Measurements from ENCODE around the gene C5AR2. TPM values are rescaled to one million over a fixed set of nuclear protein-coding genes. Genes with fewer than 3 reads are reported as not detected.

The C5AR2 gene
- total RNA-seq, 2 experiments from 2014 or later = 0.25 to 0.37 TPM

- CTCF ChIA-PET = interaction anchor here (1.6 kb wide), 1 partner anchor 37 kb away, joined by 3 read pairs; the partner anchor contains the start of gene DHX34
- DNase-seq = no peak
- H3K4me1 Mint-ChIP-seq = no peaks in the 10 kb centered on the region
- H3K27me3 Mint-ChIP-seq = peaks cover 12% of the 10 kb centered on the region
- no peak overlapping the region for H3K27ac Mint-ChIP-seq
- no peak overlapping the region for H3K4me3 Mint-ChIP-seq
- no peaks in the 10 kb centered on the region for H3K9me3 Mint-ChIP-seq
- no peaks in the 10 kb centered on the region for H3K36me3 Mint-ChIP-seq (ENCODE audit: low read depth)
- POLR2A ChIA-PET = no interaction called here
Measured at GRCh38 chr19:47312366-47313006, 19.5 kb upstream of the C5AR2 start.

DNA sequence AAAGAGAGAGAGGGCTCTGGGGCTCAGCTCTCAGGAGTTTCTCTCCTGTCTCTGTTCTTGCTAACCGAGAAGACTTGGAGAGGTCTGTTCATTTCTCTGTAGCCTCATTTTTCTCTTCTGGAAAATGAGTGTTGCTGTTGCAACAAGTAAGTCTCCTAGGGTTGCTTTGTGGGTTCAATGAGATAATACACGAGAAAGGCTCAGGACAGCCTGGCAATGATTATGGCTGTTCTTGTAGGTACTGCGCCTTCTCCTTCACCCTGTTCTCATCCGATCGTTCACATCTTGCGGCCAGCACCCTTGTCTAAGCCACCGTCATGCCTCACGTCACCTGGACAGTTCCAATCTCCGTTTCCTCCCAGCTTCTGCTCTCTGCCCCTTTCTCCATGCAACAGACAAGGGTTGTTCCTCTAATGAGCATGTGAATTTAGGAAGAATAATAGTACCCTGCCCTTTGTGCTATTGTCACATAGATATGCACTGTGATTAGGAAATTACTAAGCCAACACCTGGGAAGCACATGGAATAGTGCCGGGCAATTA lies 18.1 kb upstream of the C5AR2 start:
- Mint-ChIP-seq H3K9me3 (no peaks in the 10 kb centered on the region), H3K4me3 (no peak overlapping the region), H3K27ac (no peak overlapping the region), H3K36me3 (ENCODE audit: low read depth) (no peaks in the 10 kb centered on the region), H3K4me1 (no peaks in the 10 kb centered on the region), H3K27me3 (peaks cover 12% of the 10 kb centered on the region)
- no peak for DNase-seq
- CTCF ChIA-PET = interaction anchor here (0.6 kb wide), 1 partner anchor 35 kb away, joined by 3 read pairs; the partner anchor contains the start of gene DHX34
- POLR2A ChIA-PET = no interaction called here

DNA sequence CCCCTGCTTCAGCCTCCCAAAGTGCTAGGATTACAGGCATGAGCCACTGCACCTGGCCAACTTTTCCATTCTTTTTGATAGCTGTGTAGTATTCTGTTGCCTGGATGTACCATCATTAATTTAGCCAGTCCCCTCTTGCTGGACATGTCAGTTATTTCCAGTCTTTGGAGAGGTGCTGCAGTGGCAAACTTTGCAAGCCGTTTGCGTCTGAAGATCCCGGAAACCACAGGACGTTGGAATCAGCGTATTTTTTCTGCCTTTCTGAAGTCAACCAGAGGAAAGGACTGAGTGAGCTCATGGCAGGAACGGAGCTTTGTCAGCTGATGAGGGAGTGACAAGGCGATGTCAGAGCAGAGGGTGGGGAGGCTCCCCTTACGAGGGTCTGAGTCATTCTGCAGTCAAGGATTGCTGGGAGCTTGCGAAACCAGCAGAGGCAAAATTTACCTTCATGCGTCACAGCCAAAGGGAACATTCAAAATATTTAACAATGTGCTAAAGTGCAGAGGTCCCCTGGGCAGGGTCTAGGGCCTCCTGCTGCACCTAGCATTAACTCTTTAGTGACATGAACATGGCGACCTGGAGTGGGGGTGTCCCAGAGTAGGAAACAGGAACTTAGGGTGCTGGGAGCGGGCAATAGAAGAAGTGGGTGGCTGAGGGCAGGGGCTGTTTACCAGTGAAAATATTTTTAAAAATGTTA lies 16.7 kb upstream of the C5AR2 start:
- Mint-ChIP-seq H3K4me3 (no peak overlapping the region), H3K4me1 (no peaks in the 10 kb centered on the region), H3K9me3 (no peaks in the 10 kb centered on the region), H3K27me3 (peaks cover 9% of the 10 kb centered on the region), H3K27ac (no peak overlapping the region), H3K36me3 (ENCODE audit: low read depth) (no peaks in the 10 kb centered on the region)
- ChIA-PET POLR2A (no interaction called here), CTCF (interaction anchor here (0.5 to 1.9 kb wide), 5 partner anchors 16 to 1698 kb away, joined by 3 to 8 read pairs (median 3); partner anchors contain the start of gene DHX34)
- no peak for DNase-seq

- H3K9me3 Mint-ChIP-seq = no peaks in the 10 kb centered on the region
- ChIA-PET POLR2A (interaction anchor here (0.7 kb wide), 1 partner anchor 156 kb away, joined by 6 read pairs; no protein-coding TSS in a partner anchor), CTCF (interaction anchor here (0.7 to 1.9 kb wide), 2 partner anchors 29 to 32 kb away, joined by 5 to 8 read pairs; partner anchors contain the start of gene DHX34)
- peaks cover 9% of the 10 kb centered on the region for H3K27me3 Mint-ChIP-seq
- H3K4me1 Mint-ChIP-seq = no peaks in the 10 kb centered on the region
- no peak overlapping the region for H3K27ac Mint-ChIP-seq
- DNase-seq = no peak
- H3K36me3 Mint-ChIP-seq (ENCODE audit: low read depth) = no peaks in the 10 kb centered on the region
- H3K4me3 Mint-ChIP-seq = no peak overlapping the region
Measured at GRCh38 chr19:47316513-47316912, 15.5 kb upstream of the C5AR2 start.

GRCh38 chr19:47319923-47320871 lies 11.8 kb upstream of the C5AR2 start:
- Mint-ChIP-seq H3K27me3 (peaks cover 21% of the 10 kb centered on the region), H3K9me3 (no peaks in the 10 kb centered on the region), H3K36me3 (ENCODE audit: low read depth) (no peaks in the 10 kb centered on the region), H3K4me3 (no peak overlapping the region), H3K27ac (no peak overlapping the region), H3K4me1 (no peaks in the 10 kb centered on the region)
- no peak for DNase-seq
- CTCF ChIA-PET = no interaction called here
- POLR2A ChIA-PET = no interaction called here

DNA sequence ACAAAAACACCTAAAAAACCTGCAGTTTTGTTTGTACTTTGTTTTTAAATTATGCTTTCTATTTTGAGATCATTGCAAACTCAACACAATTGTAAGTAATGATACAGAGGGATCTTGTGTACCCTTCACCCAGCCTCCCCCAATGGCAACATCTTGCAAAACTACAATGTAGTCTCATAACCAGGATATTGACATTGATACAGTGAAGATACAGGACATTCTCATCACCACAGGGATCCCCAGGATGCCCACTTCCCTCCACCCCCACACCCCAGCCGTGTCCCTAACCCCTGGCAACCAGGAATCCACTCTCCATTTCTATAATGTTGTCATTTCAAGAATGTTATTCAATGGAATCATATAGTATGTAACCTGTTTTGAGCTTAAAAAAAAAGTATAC lies 10.3 kb upstream of the C5AR2 start:
- Mint-ChIP-seq H3K36me3 (ENCODE audit: low read depth) (no peaks in the 10 kb centered on the region), H3K27me3 (peaks cover 15% of the 10 kb centered on the region), H3K27ac (no peak overlapping the region), H3K4me1 (no peaks in the 10 kb centered on the region), H3K9me3 (no peaks in the 10 kb centered on the region), H3K4me3 (no peak overlapping the region)
- CTCF ChIA-PET = interaction anchor here (0.6 kb wide), 1 partner anchor 125 kb away, joined by 3 read pairs; no protein-coding TSS in a partner anchor
- POLR2A ChIA-PET = interaction anchor here (0.6 kb wide), 1 partner anchor 27 kb away, joined by 6 read pairs; the partner anchor contains the start of gene DHX34
- no peak for DNase-seq

DNA sequence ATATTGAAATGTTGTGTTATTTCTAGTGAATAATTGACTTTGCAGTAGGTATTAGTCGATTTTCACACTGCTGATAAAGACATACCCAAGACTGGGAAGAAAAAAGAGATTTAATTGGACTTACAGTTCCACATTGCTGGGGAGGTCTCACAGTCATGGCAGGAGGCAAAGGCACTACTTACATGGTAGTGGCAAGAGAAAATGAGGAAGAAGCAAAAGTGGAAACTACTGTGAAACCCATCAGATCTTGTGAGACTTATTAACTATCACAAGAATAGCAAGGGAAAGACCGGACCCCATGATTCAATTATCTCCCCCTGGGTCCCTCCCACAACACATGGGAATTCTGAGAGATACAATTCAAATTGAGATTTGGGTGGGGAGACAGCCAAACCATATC lies 9.9 kb upstream of the C5AR2 start:
- ChIA-PET POLR2A (no interaction called here), CTCF (interaction anchor here (0.6 kb wide), 1 partner anchor 125 kb away, joined by 3 read pairs; no protein-coding TSS in a partner anchor)
- DNase-seq = no peak
- H3K27ac Mint-ChIP-seq = no peak overlapping the region
- H3K9me3 Mint-ChIP-seq = no peaks in the 10 kb centered on the region
- no peak overlapping the region for H3K4me3 Mint-ChIP-seq
- no peaks in the 10 kb centered on the region for H3K36me3 Mint-ChIP-seq (ENCODE audit: low read depth)
- peaks cover 15% of the 10 kb centered on the region for H3K27me3 Mint-ChIP-seq
- H3K4me1 Mint-ChIP-seq = no peaks in the 10 kb centered on the region

DNA sequence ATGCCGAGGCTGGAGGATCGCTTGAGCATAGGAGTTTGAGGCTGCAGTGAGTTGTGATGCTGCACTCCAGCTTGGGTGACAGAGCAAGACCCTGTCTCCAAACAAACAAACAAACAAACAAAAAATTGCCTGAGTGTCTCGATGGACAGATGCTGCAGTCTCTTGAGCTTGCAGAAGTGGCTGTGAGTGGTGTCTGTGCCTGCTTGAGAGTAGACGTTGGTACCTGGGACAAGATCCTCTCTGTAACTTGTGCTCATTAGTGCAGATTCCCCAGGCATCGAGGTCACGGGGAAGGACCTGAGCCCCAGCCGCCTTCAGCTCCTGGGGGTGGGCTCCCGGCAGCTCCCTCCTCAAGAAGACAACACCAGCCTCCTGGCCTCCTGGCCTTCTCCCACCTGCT lies 8.6 kb upstream of the C5AR2 start:
- H3K4me1 Mint-ChIP-seq = no peaks in the 10 kb centered on the region
- no peaks in the 10 kb centered on the region for H3K9me3 Mint-ChIP-seq

GRCh38 chr19:47323872-47324271 lies 8.1 kb upstream of the C5AR2 start:
- CTCF ChIA-PET = interaction anchor here (0.6 to 0.7 kb wide), 2 partner anchors 11 to 334 kb away, joined by 3 to 4 read pairs; no protein-coding TSS in a partner anchor
- H3K4me3 Mint-ChIP-seq = no peak overlapping the region
- no peaks in the 10 kb centered on the region for H3K9me3 Mint-ChIP-seq
- H3K27me3 Mint-ChIP-seq = peaks cover 15% of the 10 kb centered on the region
- POLR2A ChIA-PET = no interaction called here
- H3K4me1 Mint-ChIP-seq = no peaks in the 10 kb centered on the region
- H3K36me3 Mint-ChIP-seq (ENCODE audit: low read depth) = no peaks in the 10 kb centered on the region
- H3K27ac Mint-ChIP-seq = no peak overlapping the region
- DNase-seq = no peak

More for the DNA sequence above, 8.6 kb upstream of the C5AR2 start:
- no peak for DNase-seq
- Mint-ChIP-seq H3K27ac (peak overlapping the region; percentile 31), H3K27me3 (peaks cover 15% of the 10 kb centered on the region), H3K36me3 (ENCODE audit: low read depth) (no peaks in the 10 kb centered on the region), H3K4me3 (no peak overlapping the region)
- ChIA-PET CTCF (interaction anchor here (0.7 kb wide), 1 partner anchor 12 kb away, joined by 3 read pairs; no protein-coding TSS in a partner anchor), POLR2A (no interaction called here)

GRCh38 chr19:47324502-47324901 lies 7.5 kb upstream of the C5AR2 start:
- Mint-ChIP-seq H3K9me3 (no peaks in the 10 kb centered on the region), H3K27ac (no peak overlapping the region), H3K27me3 (peaks cover 15% of the 10 kb centered on the region), H3K4me1 (no peaks in the 10 kb centered on the region), H3K36me3 (ENCODE audit: low read depth) (no peaks in the 10 kb centered on the region), H3K4me3 (no peak overlapping the region)
- CTCF ChIA-PET = no interaction called here
- DNase-seq = no peak
- POLR2A ChIA-PET = no interaction called here

DNA sequence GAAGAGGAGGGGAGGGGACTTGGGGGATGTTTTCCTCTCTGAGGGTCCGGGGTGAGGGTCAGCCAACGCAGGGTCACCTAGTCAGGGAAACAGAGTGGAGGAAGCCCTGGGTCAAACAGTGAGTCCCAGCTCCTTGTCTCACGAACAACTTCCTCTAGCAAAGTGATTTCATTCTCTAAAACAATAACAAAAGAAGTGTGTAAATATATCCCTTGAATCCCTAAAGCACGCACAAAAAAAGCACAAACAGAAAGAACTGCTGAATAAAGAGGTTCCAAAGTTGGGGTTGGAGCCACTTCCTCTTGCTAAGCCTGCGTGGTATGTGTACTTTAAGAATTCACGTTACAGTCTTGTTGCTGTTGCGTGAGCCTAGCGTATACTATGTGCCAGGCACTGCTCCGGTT lies 1.5 kb upstream of the C5AR2 start:
- CTCF ChIA-PET = interaction anchor here (0.7 kb wide), 1 partner anchor 33 kb away, joined by 4 read pairs; no protein-coding TSS in a partner anchor

GRCh38 chr19:47331490-47331889 lies 485 bp upstream of the C5AR2 start:
- CTCF ChIA-PET = interaction anchor here (0.9 kb wide), 1 partner anchor 17 kb away, joined by 3 read pairs; the partner anchor contains the start of gene DHX34

More for the DNA sequence above, 1.5 kb upstream of the C5AR2 start:
- H3K4me3 Mint-ChIP-seq = no peak overlapping the region
- no peaks in the 10 kb centered on the region for H3K27me3 Mint-ChIP-seq
- POLR2A ChIA-PET = no interaction called here
- no peak overlapping the region for H3K27ac Mint-ChIP-seq
- H3K9me3 Mint-ChIP-seq = no peaks in the 10 kb centered on the region
- H3K4me1 Mint-ChIP-seq = peaks cover 8% of the 10 kb centered on the region
- no peaks in the 10 kb centered on the region for H3K36me3 Mint-ChIP-seq (ENCODE audit: low read depth)
- DNase-seq = no peak

More at GRCh38 chr19:47331490-47331889, 485 bp upstream of the C5AR2 start:
- no peaks in the 10 kb centered on the region for H3K36me3 Mint-ChIP-seq (ENCODE audit: low read depth)
- H3K4me1 Mint-ChIP-seq = peaks cover 14% of the 10 kb centered on the region
- no peak for DNase-seq
- no peaks in the 10 kb centered on the region for H3K27me3 Mint-ChIP-seq
- H3K27ac Mint-ChIP-seq = no peak overlapping the region
- no peaks in the 10 kb centered on the region for H3K9me3 Mint-ChIP-seq
- POLR2A ChIA-PET = no interaction called here
- no peak overlapping the region for H3K4me3 Mint-ChIP-seq

Data from activated CD4-positive, alpha-beta T cell treated with anti-CD3 and anti-CD28 coated beads, Interleukin-2, amount 10 ng/mL, durations not matched to agents 7 days and 5 days (primary cell).